IPS DF 6.9 (cell line): ENCODE data around the gene KIF1C.

Source experiments
- DNase-seq: peaks from one replicate; pipeline ENCODE4 v3.0.0-alpha.2; 2013; ENCODE audit warnings: low read depth, low spot score
- H3K27ac ChIP-seq: one replicate; pipeline ENCODE4 v1.5.1; 2013; ENCODE audit warnings: low read length, control low read depth
- H3K27me3 ChIP-seq: 2 replicates; pipeline ENCODE4 v1.6.1; 2013; ENCODE audit warnings: mild to moderate bottlenecking, low read length; ENCODE audit not compliant: control insufficient read depth, insufficient read depth
- H3K36me3 ChIP-seq: 2 replicates; pipeline ENCODE4 v1.6.1; 2013; ENCODE audit warnings: low read length; ENCODE audit not compliant: control insufficient read depth, insufficient read depth
- H3K4me1 ChIP-seq: 2 replicates; pipeline ENCODE4 v1.6.1; 2013; ENCODE audit warnings: low read length; ENCODE audit not compliant: control insufficient read depth, insufficient read depth
- H3K4me3 ChIP-seq: 2 replicates; pipeline ENCODE4 v1.5.1; 2013; ENCODE audit warnings: mild to moderate bottlenecking, low read length
- H3K9me3 ChIP-seq: 2 replicates; pipeline ENCODE4 v1.6.1; 2013; ENCODE audit warnings: low read length, inconsistent platforms; ENCODE audit not compliant: control insufficient read depth, insufficient read depth
- WGBS: extraction: QIAGEN DNeasy Blood & Tissue Kit; methylation state at CpG from one replicate; pipeline ENCODE4 v1.1.7; 2013; ENCODE audit warnings: mixed read lengths, missing lambda C conversion rate; ENCODE audit not compliant: insufficient read length, insufficient coverage; 5-methylcytosine and 5-hydroxymethylcytosine counted together

Gene KIF1C

DNA sequence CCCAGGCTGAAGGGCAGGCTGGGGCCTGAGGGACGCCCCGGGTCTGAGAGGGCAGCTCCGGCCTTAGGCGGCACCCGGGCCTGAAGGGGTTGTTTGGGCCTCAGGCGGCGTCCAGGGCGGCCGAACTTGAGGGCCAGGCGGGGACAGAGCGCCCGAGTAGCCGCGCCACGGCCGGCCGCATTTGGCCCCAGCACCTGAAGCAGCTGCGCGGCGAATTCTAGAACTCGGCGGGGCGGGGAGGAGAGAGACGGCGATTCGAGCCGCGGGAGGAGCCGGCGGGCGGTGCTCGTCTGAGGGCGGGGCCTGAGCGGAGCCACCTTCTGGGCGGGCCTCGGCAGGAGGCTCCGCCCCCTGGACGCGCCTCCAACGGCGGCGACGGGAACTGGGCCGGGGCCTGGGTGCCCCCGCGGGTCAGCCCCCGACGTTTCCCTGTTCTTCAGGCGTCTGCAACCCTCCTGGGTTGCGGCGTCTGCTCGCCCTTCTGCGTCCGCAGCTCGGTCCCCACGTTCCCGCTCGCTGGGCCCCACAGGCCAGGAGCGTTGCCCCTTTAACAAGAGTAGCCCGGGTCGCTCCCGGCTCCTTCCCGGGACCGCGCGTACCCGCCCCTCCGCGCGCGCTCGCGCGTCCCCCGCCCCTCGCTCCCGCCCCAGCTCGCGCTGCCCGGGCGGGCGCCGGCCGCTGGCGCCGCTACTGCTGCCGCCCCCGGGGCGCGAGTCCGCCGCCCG lies at the start of gene KIF1C, which contains the start of gene INCA1:
TSS of gene KIF1C (plus strand) at position 649 of the 725 bp plus-strand sequence. CDS start 2,297 bp downstream, outside the sequence.
TSS of gene INCA1 (minus strand) at position 221 of the 725 bp plus-strand sequence. CDS start 3,085 bp downstream, outside the sequence.
- WGBS, result no CpG with 5 or more reads among the region's 93 CpGs
- peak within 1 kb of the TSS; percentile 71 for H3K4me3 ChIP-seq
- DNase-seq, result peak; percentile 60
- no peaks in the 10 kb centered on the region for H3K27me3 ChIP-seq
- H3K4me1 ChIP-seq, result 0 out of 2 replicates have a peak, but pooled peaks cover 2% of the 10 kb centered on the region
- H3K27ac ChIP-seq, result no peak within 1 kb of the TSS
- H3K36me3 ChIP-seq, result peaks cover 13% of the 10 kb centered on the region
- no peaks in the 10 kb centered on the region for H3K9me3 ChIP-seq

DNA sequence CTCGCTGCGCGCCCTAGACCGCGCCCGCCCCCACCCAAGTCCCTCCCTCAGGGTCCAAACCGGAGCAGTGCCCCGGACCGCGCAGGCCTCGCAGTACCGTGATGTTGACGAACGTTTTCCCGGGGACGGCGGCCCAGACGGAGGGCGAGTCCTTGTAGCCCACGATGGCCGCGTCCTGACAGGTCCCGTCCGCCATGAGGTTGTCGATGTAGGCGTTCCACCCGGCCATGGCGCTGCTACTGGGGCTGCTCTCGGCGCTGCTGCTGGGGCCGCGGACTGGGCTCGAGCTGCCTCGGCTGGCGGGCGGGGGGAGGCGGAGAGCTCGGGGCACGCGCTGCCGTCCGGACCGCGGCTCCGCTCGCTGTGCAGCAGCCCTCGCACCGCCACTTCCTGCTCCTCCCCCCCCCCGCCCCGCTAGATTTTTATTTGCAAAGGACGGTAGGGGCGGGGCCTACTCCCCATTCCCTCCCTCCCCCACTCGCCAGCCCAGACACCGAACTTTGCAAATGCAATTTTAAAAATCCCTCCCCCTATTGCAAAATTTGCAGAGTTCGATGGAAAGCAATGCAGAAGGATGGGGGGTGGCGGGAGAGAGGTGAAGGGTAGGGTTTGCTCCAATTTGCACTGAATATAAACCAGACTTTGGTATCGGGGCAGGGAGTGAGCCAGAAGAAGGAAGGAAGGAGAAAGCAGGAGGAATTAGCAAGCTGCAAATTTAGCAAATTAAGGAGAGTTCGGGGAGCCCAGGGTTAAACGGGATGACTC lies 49.4 kb upstream of the KIF1C start, which contains the start of gene PFN1:
TSS of gene PFN1 (minus strand) at position 365 of the 765 bp plus-strand sequence. CDS start at position 229, 136 bp downstream.
- Histone ChIP-seq H3K4me1 (peaks cover 5% of the 10 kb centered on the region; the same call in 1 of the 2 replicates), H3K9me3 (no peaks in the 10 kb centered on the region), H3K27me3 (no peaks in the 10 kb centered on the region), H3K27ac (peak within 1 kb of the TSS; percentile 45), H3K36me3 (peaks cover 19% of the 10 kb centered on the region), H3K4me3 (peak within 1 kb of the TSS; percentile 70)
- WGBS, result no CpG with 5 or more reads among the region's 59 CpGs
- no peak for DNase-seq

DNA sequence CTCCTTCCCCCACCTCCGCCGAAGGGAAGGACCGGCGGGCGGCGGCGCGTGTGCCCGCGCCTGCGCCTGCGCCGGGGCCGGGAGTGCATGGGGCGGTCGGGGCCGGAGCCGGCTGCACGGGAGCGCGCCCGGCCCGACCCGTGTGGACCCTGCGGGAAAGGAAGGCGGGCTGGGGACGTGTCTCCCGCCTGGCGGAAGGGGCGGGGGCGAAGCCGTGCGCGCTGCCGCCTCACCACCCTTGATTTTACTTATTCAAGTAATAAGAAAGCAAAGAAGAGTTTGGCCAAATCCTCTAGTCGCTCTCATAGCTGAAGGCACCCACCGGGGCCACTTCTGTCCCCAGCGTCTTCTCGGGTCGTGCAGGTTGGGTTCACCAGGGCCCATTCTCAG lies 48.8 kb upstream of the KIF1C start:
- no CpG with 5 or more reads among the region's 40 CpGs for whole genome bisulfite sequencing
- Histone ChIP-seq H3K4me3 (peak overlapping the region; percentile 70; the same call in 1 of the 2 replicates), H3K4me1 (peaks cover 5% of the 10 kb centered on the region; the same call in 1 of the 2 replicates), H3K27ac (peak overlapping the region; percentile 11), H3K9me3 (no peaks in the 10 kb centered on the region), H3K36me3 (peaks cover 17% of the 10 kb centered on the region), H3K27me3 (no peaks in the 10 kb centered on the region)
- no peak for DNase-seq

- Histone ChIP-seq H3K4me1 (peaks cover 5% of the 10 kb centered on the region; the same call in 1 of the 2 replicates), H3K36me3 (peaks cover 15% of the 10 kb centered on the region), H3K9me3 (no peaks in the 10 kb centered on the region), H3K27me3 (no peaks in the 10 kb centered on the region), H3K4me3 (peak overlapping the region; percentile 70; the same call in 1 of the 2 replicates), H3K27ac (peak overlapping the region; percentile 11)
- no CpG with 5 or more reads among the region's 75 CpGs for WGBS
- DNase-seq, result no peak
These were observed 48.3 kb upstream of the KIF1C start for GRCh38 chr17:4949321-4950074.

- no peak overlapping the region for H3K27ac ChIP-seq
- no peaks in the 10 kb centered on the region for H3K9me3 ChIP-seq
- no peak for DNase-seq
- peaks cover 5% of the 10 kb centered on the region; the same call in 1 of the 2 replicates for H3K4me1 ChIP-seq
- no CpG with 5 or more reads among the region's 52 CpGs for WGBS
- no peaks in the 10 kb centered on the region for H3K27me3 ChIP-seq
- peaks cover 11% of the 10 kb centered on the region for H3K36me3 ChIP-seq
- H3K4me3 ChIP-seq, result peak overlapping the region; percentile 42; the same call in 1 of the 2 replicates
These were observed 47.5 kb upstream of the KIF1C start for GRCh38 chr17:4950075-4950745.

DNA sequence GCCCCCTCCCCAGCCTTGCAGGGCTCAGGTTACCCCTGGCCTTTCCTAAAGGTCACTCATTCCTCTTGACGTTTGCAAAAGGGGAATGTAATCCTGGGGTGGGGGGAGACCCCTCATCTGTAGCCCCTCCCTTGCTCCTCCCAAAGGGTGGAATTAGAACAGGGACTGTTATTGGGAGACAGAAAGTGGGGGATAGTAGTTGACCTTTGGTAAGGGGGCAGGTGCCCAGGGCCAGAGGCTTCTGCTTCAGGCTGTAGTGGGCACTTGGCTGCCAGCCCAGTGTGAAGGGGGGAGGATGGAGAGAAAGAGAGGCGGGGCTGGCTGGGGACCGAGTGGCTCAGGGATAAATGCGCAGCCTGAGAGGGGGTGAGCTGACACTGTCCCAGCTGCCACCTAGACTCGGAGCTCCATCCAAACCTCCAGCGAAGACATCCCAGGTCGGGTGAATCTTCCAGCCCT lies 47.0 kb upstream of the KIF1C start, which contains the start of gene ENO3:
TSS of gene ENO3 (plus strand) at position 374 of the 459 bp plus-strand sequence. CDS start 711 bp downstream, outside the sequence.
- WGBS, result no CpG with 5 or more reads among the region's 7 CpGs
- Histone ChIP-seq H3K4me1 (peaks cover 5% of the 10 kb centered on the region; the same call in 1 of the 2 replicates), H3K36me3 (peaks cover 9% of the 10 kb centered on the region), H3K27ac (no peak within 1 kb of the TSS), H3K27me3 (no peaks in the 10 kb centered on the region), H3K9me3 (no peaks in the 10 kb centered on the region), H3K4me3 (peak within 1 kb of the TSS; percentile 42; the same call in 1 of the 2 replicates)
- no peak for DNase-seq

GRCh38 chr17:4951486-4951885 lies 46.3 kb upstream of the KIF1C start:
- Histone ChIP-seq H3K4me3 (no peak overlapping the region), H3K27ac (no peak overlapping the region)

GRCh38 chr17:4953451-4953961 lies 44.2 kb upstream of the KIF1C start:
- DNase-seq, result no peak
- H3K9me3 ChIP-seq, result no peaks in the 10 kb centered on the region
- H3K27me3 ChIP-seq, result no peaks in the 10 kb centered on the region
- WGBS, result no CpG with 5 or more reads among the region's 14 CpGs
- no peak overlapping the region for H3K4me3 ChIP-seq
- no peak overlapping the region for H3K27ac ChIP-seq
- no peaks in the 10 kb centered on the region for H3K36me3 ChIP-seq
- H3K4me1 ChIP-seq, result 0 out of 2 replicates have a peak, but pooled peaks cover 3% of the 10 kb centered on the region

More at GRCh38 chr17:4951486-4951885, 46.3 kb upstream of the KIF1C start:
- H3K36me3 ChIP-seq, result peaks cover 3% of the 10 kb centered on the region
- WGBS, result no CpG with 5 or more reads among the region's 3 CpGs
- H3K4me1 ChIP-seq, result 0 out of 2 replicates have a peak, but pooled peaks cover 3% of the 10 kb centered on the region
- DNase-seq, result no peak
- H3K27me3 ChIP-seq, result no peaks in the 10 kb centered on the region
- no peaks in the 10 kb centered on the region for H3K9me3 ChIP-seq

- no CpG with 5 or more reads among the region's 8 CpGs for WGBS
- DNase-seq, result no peak
- H3K27ac ChIP-seq, result no peak overlapping the region
- H3K36me3 ChIP-seq, result 0 out of 2 replicates have a peak, but pooled peaks cover 3% of the 10 kb centered on the region
- H3K4me1 ChIP-seq, result peaks cover 6% of the 10 kb centered on the region; the same call in 1 of the 2 replicates
- H3K9me3 ChIP-seq, result no peaks in the 10 kb centered on the region
- no peak overlapping the region for H3K4me3 ChIP-seq
- H3K27me3 ChIP-seq, result no peaks in the 10 kb centered on the region
These were observed 42.7 kb upstream of the KIF1C start for GRCh38 chr17:4955091-4955490.
